ENCODE results near the gene TRIO.

The TRIO gene

DNA sequence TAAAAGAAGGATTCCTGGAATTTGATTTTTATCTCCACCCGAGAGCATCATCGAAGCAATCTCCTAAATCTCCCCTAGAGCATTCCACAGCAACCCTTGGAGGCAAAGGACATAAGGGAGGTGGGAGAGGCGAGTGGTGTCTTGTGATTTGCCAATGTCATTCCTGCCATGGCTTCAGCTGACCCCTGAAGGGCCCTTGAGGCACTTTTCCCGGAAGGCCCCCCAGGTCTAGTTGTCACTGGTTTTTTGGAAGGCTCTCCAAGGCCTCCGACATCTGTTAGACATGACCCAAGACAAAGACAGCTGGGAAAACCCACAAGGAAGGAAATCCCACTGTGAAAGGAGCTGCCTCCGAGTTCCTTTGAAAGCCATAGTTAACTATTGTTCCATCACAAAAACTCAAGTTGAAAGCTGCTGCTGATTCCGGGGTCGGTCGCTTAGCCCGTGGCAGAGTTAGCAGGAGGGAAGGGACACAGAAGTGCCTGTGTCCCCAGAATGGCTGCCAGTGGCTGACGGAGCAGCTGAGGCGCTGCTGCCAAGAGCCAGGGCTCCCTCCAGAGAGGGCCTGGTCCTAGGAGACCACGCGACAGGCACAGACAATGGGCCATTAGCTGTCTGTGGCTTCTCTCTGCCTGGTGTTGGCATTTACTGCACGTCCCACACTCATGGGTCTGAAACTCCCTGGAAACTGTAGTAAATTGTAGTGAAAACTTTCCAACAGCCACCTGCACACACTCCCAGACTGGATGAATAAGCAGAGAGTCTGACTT, 24.4 kb upstream of the TRIO start:
- Histone ChIP-seq H3K79me1 (ENCODE audit: low read length) (peaks cover 19% of the 10 kb centered on the region), H3K27ac (ENCODE audit: low read depth, low read length) (peak overlapping the region; percentile 92), H4K8ac (ENCODE audit: low read depth, low read length) (peak overlapping the region; percentile 57), H3K14ac (ENCODE audit: low read length) (peak overlapping the region; percentile 83), H3K4me1 (ENCODE audit: control insufficient read depth in 1 of 2, insufficient read depth in 2 of 2, low read length in 2 of 2) (peaks cover 17 to 23% of the 10 kb centered on the region in 2 experiments), H3K9me3 (ENCODE audit: insufficient read depth, low read depth, low read length) (peaks cover 2% of the 10 kb centered on the region), H3K4me2 (ENCODE audit: low read length) (peak overlapping the region; percentile 35), H3K18ac (ENCODE audit: low read length) (peak overlapping the region; percentile 76), H3K4me3 (ENCODE audit: low read depth, low read length) (no peak overlapping the region), H3K27me3 (ENCODE audit: insufficient read depth, low read length) (no peaks in the 10 kb centered on the region), H3K23ac (ENCODE audit: low read length) (no peak overlapping the region), H3K9ac (ENCODE audit: low read length) (no peak overlapping the region), H3K36me3 (ENCODE audit: control insufficient read depth in 1 of 2, insufficient read depth in 2 of 2, low read length in 2 of 2) (no peaks in the 10 kb centered on the region), H2BK120ac (ENCODE audit: insufficient read depth, low read length, poor library complexity) (peak overlapping the region; percentile 72), H2BK5ac (ENCODE audit: low read depth, low read length, poor library complexity) (peak overlapping the region; percentile 79), H2AFZ (ENCODE audit: insufficient read depth, low read length, poor library complexity) (no peak overlapping the region), H3K79me2 (ENCODE audit: control insufficient read depth, insufficient read depth, low read length, poor library complexity) (no peaks in the 10 kb centered on the region), H4K91ac (ENCODE audit: low read depth, low read length) (peak overlapping the region; percentile 87), H2AK5ac (ENCODE audit: low read length) (peak overlapping the region; percentile 31), H4K12ac (ENCODE audit: low read depth, low read length) (no peak overlapping the region), H2BK12ac (ENCODE audit: low read length) (peak overlapping the region; percentile 77), H3K4ac (ENCODE audit: low read depth, low read length) (peak overlapping the region; percentile 4)
- WGBS (ENCODE audit: extremely low coverage, insufficient coverage, insufficient read length): no CpG with 5 or more reads among the region's 15 CpGs
- peak; percentile 92 to 98 for DNase-seq

DNA sequence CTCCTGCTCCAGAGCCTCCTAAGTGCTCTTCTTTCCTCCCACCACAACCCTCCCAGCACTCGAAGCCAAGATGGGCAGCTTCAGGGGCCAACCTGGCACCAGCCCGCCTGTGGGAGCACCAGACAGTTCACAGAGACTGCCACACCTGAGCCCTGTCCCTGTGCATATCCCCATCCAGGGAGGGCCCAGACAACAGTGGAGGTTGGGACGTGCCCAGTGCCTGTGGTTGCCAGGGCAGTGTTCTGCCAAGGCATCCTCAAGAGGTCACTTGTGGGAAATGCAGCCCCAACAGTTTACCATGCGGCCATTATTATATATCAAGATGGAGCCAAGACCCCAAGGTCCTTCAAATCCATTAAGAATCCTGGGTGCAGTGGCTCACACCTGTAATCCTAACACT, 23.0 kb upstream of the TRIO start:
- H3K9me3 ChIP-seq (ENCODE audit: insufficient read depth, low read depth, low read length): peaks cover 2% of the 10 kb centered on the region
- no peak overlapping the region for H3K23ac ChIP-seq (ENCODE audit: low read length)
- no peaks in the 10 kb centered on the region for H3K79me2 ChIP-seq (ENCODE audit: control insufficient read depth, insufficient read depth, low read length, poor library complexity)
- no peak overlapping the region for H3K9ac ChIP-seq (ENCODE audit: low read length)
- H3K27me3 ChIP-seq (ENCODE audit: insufficient read depth, low read length): no peaks in the 10 kb centered on the region
- no peaks in the 10 kb centered on the region for H3K36me3 ChIP-seq (ENCODE audit: control insufficient read depth in 1 of 2, insufficient read depth in 2 of 2, low read length in 2 of 2)
- H3K4ac ChIP-seq (ENCODE audit: low read depth, low read length): no peak overlapping the region
- H2AK5ac ChIP-seq (ENCODE audit: low read length): peak overlapping the region; percentile 78
- H4K12ac ChIP-seq (ENCODE audit: low read depth, low read length): no peak overlapping the region
- peak overlapping the region; percentile 50 for H4K91ac ChIP-seq (ENCODE audit: low read depth, low read length)
- no peak overlapping the region for H3K4me2 ChIP-seq (ENCODE audit: low read length)
- H3K18ac ChIP-seq (ENCODE audit: low read length): peak overlapping the region; percentile 8
- no peak for DNase-seq
- peak overlapping the region; percentile 4 for H3K14ac ChIP-seq (ENCODE audit: low read length)
- no peak overlapping the region for H2AFZ ChIP-seq (ENCODE audit: insufficient read depth, low read length, poor library complexity)
- H3K27ac ChIP-seq (ENCODE audit: low read depth, low read length): no peak overlapping the region
- no CpG with 5 or more reads among the region's 4 CpGs for WGBS (ENCODE audit: extremely low coverage, insufficient coverage, insufficient read length)
- peak overlapping the region; percentile 72 for H2BK12ac ChIP-seq (ENCODE audit: low read length)
- no peak overlapping the region for H3K4me3 ChIP-seq (ENCODE audit: low read depth, low read length)
- peaks cover 15% of the 10 kb centered on the region for H3K79me1 ChIP-seq (ENCODE audit: low read length)
- H4K8ac ChIP-seq (ENCODE audit: low read depth, low read length): no peak overlapping the region
- peak overlapping the region; percentile 65 for H2BK120ac ChIP-seq (ENCODE audit: insufficient read depth, low read length, poor library complexity)
- H3K4me1 ChIP-seq (ENCODE audit: control insufficient read depth in 1 of 2, insufficient read depth in 2 of 2, low read length in 2 of 2): peaks cover 11 to 19% of the 10 kb centered on the region in 2 experiments
- peak overlapping the region; percentile 20 for H2BK5ac ChIP-seq (ENCODE audit: low read depth, low read length, poor library complexity)

- Histone ChIP-seq H2BK5ac (ENCODE audit: low read depth, low read length, poor library complexity) (no peak overlapping the region), H2AK5ac (ENCODE audit: low read length) (no peak overlapping the region), H2BK12ac (ENCODE audit: low read length) (no peak overlapping the region), H3K9ac (ENCODE audit: low read length) (no peak overlapping the region), H3K4me2 (ENCODE audit: low read length) (no peak overlapping the region), H3K14ac (ENCODE audit: low read length) (no peak overlapping the region), H3K4me1 (ENCODE audit: control insufficient read depth in 1 of 2, insufficient read depth in 2 of 2, low read length in 2 of 2) (peaks cover 10 to 16% of the 10 kb centered on the region in 2 experiments), H4K91ac (ENCODE audit: low read depth, low read length) (no peak overlapping the region), H3K79me2 (ENCODE audit: control insufficient read depth, insufficient read depth, low read length, poor library complexity) (no peaks in the 10 kb centered on the region), H3K27me3 (ENCODE audit: insufficient read depth, low read length) (no peaks in the 10 kb centered on the region), H3K23ac (ENCODE audit: low read length) (no peak overlapping the region), H3K18ac (ENCODE audit: low read length) (no peak overlapping the region), H3K4ac (ENCODE audit: low read depth, low read length) (no peak overlapping the region), H3K9me3 (ENCODE audit: insufficient read depth, low read depth, low read length) (peaks cover 2% of the 10 kb centered on the region), H2AFZ (ENCODE audit: insufficient read depth, low read length, poor library complexity) (no peak overlapping the region), H3K36me3 (ENCODE audit: control insufficient read depth in 1 of 2, insufficient read depth in 2 of 2, low read length in 2 of 2) (no peaks in the 10 kb centered on the region), H3K27ac (ENCODE audit: low read depth, low read length) (no peak overlapping the region), H4K8ac (ENCODE audit: low read depth, low read length) (no peak overlapping the region), H3K79me1 (ENCODE audit: low read length) (peaks cover 14% of the 10 kb centered on the region), H2BK120ac (ENCODE audit: insufficient read depth, low read length, poor library complexity) (no peak overlapping the region), H3K4me3 (ENCODE audit: low read depth, low read length) (no peak overlapping the region), H4K12ac (ENCODE audit: low read depth, low read length) (no peak overlapping the region)
- DNase-seq: no peak
- no CpG with 5 or more reads among the region's 1 CpG for WGBS (ENCODE audit: extremely low coverage, insufficient coverage, insufficient read length)
Measured at GRCh38 chr5:14121552-14121951, 21.6 kb upstream of the TRIO start.

- no peak overlapping the region for H4K91ac ChIP-seq (ENCODE audit: low read depth, low read length)
- H2BK120ac ChIP-seq (ENCODE audit: insufficient read depth, low read length, poor library complexity): peak overlapping the region; percentile 16
- no peak overlapping the region for H3K4me2 ChIP-seq (ENCODE audit: low read length)
- H2AFZ ChIP-seq (ENCODE audit: insufficient read depth, low read length, poor library complexity): no peak overlapping the region
- no peak overlapping the region for H3K14ac ChIP-seq (ENCODE audit: low read length)
- H3K4me1 ChIP-seq (ENCODE audit: control insufficient read depth in 1 of 2, insufficient read depth in 2 of 2, low read length in 2 of 2): peaks cover 10 to 16% of the 10 kb centered on the region in 2 experiments
- no peak overlapping the region for H3K27ac ChIP-seq (ENCODE audit: low read depth, low read length)
- no peaks in the 10 kb centered on the region for H3K79me2 ChIP-seq (ENCODE audit: control insufficient read depth, insufficient read depth, low read length, poor library complexity)
- WGBS (ENCODE audit: extremely low coverage, insufficient coverage, insufficient read length): no CpG with 5 or more reads among the region's 4 CpGs
- H3K4me3 ChIP-seq (ENCODE audit: low read depth, low read length): no peak overlapping the region
- H3K79me1 ChIP-seq (ENCODE audit: low read length): peaks cover 14% of the 10 kb centered on the region
- no peaks in the 10 kb centered on the region for H3K27me3 ChIP-seq (ENCODE audit: insufficient read depth, low read length)
- H3K18ac ChIP-seq (ENCODE audit: low read length): no peak overlapping the region
- no peak overlapping the region for H2AK5ac ChIP-seq (ENCODE audit: low read length)
- peaks cover 2% of the 10 kb centered on the region for H3K9me3 ChIP-seq (ENCODE audit: insufficient read depth, low read depth, low read length)
- no peak overlapping the region for H3K9ac ChIP-seq (ENCODE audit: low read length)
- H3K23ac ChIP-seq (ENCODE audit: low read length): no peak overlapping the region
- no peaks in the 10 kb centered on the region for H3K36me3 ChIP-seq (ENCODE audit: control insufficient read depth in 1 of 2, insufficient read depth in 2 of 2, low read length in 2 of 2)
- H3K4ac ChIP-seq (ENCODE audit: low read depth, low read length): no peak overlapping the region
- H4K8ac ChIP-seq (ENCODE audit: low read depth, low read length): no peak overlapping the region
- H2BK12ac ChIP-seq (ENCODE audit: low read length): peak overlapping the region; percentile 24
- H2BK5ac ChIP-seq (ENCODE audit: low read depth, low read length, poor library complexity): no peak overlapping the region
- no peak for DNase-seq
- H4K12ac ChIP-seq (ENCODE audit: low read depth, low read length): no peak overlapping the region
Measured at GRCh38 chr5:14122089-14122488, 21.1 kb upstream of the TRIO start.

Data from trophoblast cell (in vitro differentiated cells and primary cell).